ENCODE results near the gene NTM. TPM values are rescaled to one million over a fixed set of nuclear protein-coding genes. Genes with fewer than 3 reads are reported as not detected.

The NTM gene
- total and polyA plus RNA-seq, 2 of the 8 experiments (the other 6 are each of a cell fraction or from before 2014, with no cell fraction given), result 13.4 to 20.0 TPM

- Histone ChIP-seq H3K23me2 (ENCODE audit: low read depth, low read length) (no peaks in the 10 kb centered on the region), H2AK5ac (ENCODE audit: low read depth, low read length) (no peak overlapping the region), H2BK5ac (ENCODE audit: low read depth, low read length) (no peak overlapping the region), H3K27ac (ENCODE audit: low read depth, low read length) (no peak overlapping the region), H3K27me3 (replicated peaks in 1 of 4; ENCODE audit: control insufficient read depth in 3 of 4, extremely low read depth in 1 of 4, insufficient read depth in 3 of 4, low read length in 3 of 4) (no peaks in the 10 kb centered on the region), H3K56ac (replicated peaks; ENCODE audit: insufficient read length, low read depth, low read length) (no peak overlapping the region), H3K9ac (replicated peaks in 1 of 4; ENCODE audit: extremely low read depth in 1 of 4, low read depth in 3 of 4, low read length in 3 of 4) (no peak overlapping the region), H3K4me1 (replicated peaks in 1 of 4; ENCODE audit: control insufficient read depth in 3 of 4, insufficient read depth in 4 of 4, low read length in 3 of 4) (no peaks in the 10 kb centered on the region), H3K36me3 (ENCODE audit: control insufficient read depth in 2 of 4, insufficient read depth in 4 of 4, low read length in 3 of 4) (no peaks in the 10 kb centered on the region), H3K14ac (ENCODE audit: insufficient read length) (no peak overlapping the region), H3K79me2 (ENCODE audit: control insufficient read depth in 1 of 2, insufficient read depth in 2 of 2, low read length in 2 of 2) (no peaks in the 10 kb centered on the region), H3K4me3 (ENCODE audit: extremely low read depth in 1 of 4, insufficient read depth in 2 of 4, low read depth in 3 of 4, low read length in 4 of 4) (no peak overlapping the region), H3K23ac (ENCODE audit: insufficient read length) (no peak overlapping the region), H3K79me1 (ENCODE audit: low read depth, low read length) (no peaks in the 10 kb centered on the region), H2AFZ (ENCODE audit: low read length) (no peak overlapping the region), H2BK120ac (replicated peaks; ENCODE audit: low read depth, low read length) (no peak overlapping the region), H4K5ac (ENCODE audit: insufficient read length, low read depth, low read length) (no peak overlapping the region), H4K8ac (ENCODE audit: extremely low read depth, insufficient read depth, low read length) (no peak overlapping the region), H4K91ac (replicated peaks; ENCODE audit: insufficient read length, low read length) (no peak overlapping the region), H2BK15ac (ENCODE audit: low read length) (no peak overlapping the region), H2BK20ac (ENCODE audit: low read length) (no peak overlapping the region), H3K9me3 (ENCODE audit: insufficient read depth in 2 of 2, low read depth in 1 of 2, low read length in 1 of 2) (no peaks in the 10 kb centered on the region), H3K4me2 (ENCODE audit: insufficient read depth in 1 of 2, low read depth in 2 of 2, low read length in 2 of 2) (no peak overlapping the region), H4K20me1 (replicated peaks in 1 of 2; ENCODE audit: control insufficient read depth in 1 of 2, insufficient read depth in 2 of 2, low read length in 2 of 2) (no peaks in the 10 kb centered on the region), H2BK12ac (ENCODE audit: low read depth, low read length) (no peak overlapping the region), H3K4ac (replicated peaks; ENCODE audit: insufficient read length, low read depth, low read length) (no peak overlapping the region), H3K18ac (ENCODE audit: extremely low read depth, low read length) (no peak overlapping the region)
- POLR2A ChIA-PET (ENCODE audit: partially characterized antibody), result no interaction called here
- WGBS, 2 experiments (ENCODE audit: extremely low coverage in 1 of 2, insufficient coverage in 1 of 2, insufficient read length in 1 of 2, insufficient replicate concordance in 2 of 2, low coverage in 1 of 2, low lambda C conversion rate in 2 of 2, missing lambda C conversion rate in 1 of 2), result 95% methylated on average over 3 of the region's 3 CpGs; no CpG with 5 or more reads in 1 of the 2 experiments
- CTCF ChIA-PET (ENCODE audit: partially characterized antibody), result interaction anchor here (1.0 to 1.6 kb wide), 4 partner anchors 11 to 114 kb away, joined by 3 to 7 read pairs (median 4); no protein-coding TSS in a partner anchor
- TF ChIP-seq RNF2 (IDR thresholded peaks at IDR 0.05; ENCODE audit: borderline replicate concordance, low read depth, low read length, missing control alignments, poor library complexity, severe bottlenecking) (no peak), SP4 (IDR thresholded peaks at IDR 0.05; ENCODE audit: low read length) (no peak), TCF12 (IDR thresholded peaks at IDR 0.05; ENCODE audit: low read depth, low read length) (no peak)
- no peak for FAIRE-seq
- no peak for DNase-seq (ENCODE audit: low read depth in 1 of 2, low spot score in 2 of 2)
Measured at GRCh38 chr11:131776211-131776610, 405.8 kb downstream of the NTM start.
